Retinal pigment epithelial cell (primary cell): ENCODE results near the gene GPAT2.
"Not testable (repeated sequence)": the region's sequence is repeated elsewhere in the genome, so short reads cannot be mapped to it uniquely, and the experiment has no call there.

ENCODE experiments used
- DNase-seq: peaks from one replicate; pipeline ENCODE4 v3.0.0-alpha.2; 2010; ENCODE audit warnings: low read depth
- H3K4me3 ChIP-seq: 2 replicates; pipeline ENCODE4 v1.5.1; 2011; ENCODE audit warnings: mild to moderate bottlenecking, low read length, control low read depth, moderate library complexity
- TF ChIP-seq, protein P1 (sequence below): conservative IDR thresholded peaks from 2 replicates; pipeline ENCODE4 v1.5.1; 2011; ENCODE audit warnings: low read depth, low read length, control low read depth, inconsistent platforms

Gene GPAT2

DNA sequence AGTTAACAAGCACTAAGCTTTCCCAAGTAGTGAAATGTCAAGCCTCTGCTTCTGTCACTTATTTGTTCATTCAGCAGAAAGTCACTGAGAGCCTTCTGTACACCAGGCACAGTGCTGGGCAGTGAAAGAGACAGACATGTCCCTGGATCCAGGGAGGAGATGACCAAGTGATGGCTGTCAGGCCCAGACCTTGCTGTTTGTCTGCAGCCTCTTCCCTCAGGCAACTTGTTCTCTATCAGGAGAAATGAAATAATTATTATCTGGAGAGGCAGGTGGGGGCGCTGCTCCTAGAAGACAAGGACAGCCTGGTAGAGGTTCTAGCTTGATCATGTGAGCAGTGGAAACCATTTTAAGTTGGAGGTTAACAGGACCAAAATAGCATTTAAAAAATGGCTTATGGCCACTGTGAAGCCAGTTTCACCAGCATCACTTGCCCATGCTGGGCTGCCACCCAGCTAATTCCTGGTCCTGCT, 21.9 kb downstream of the GPAT2 start:
- DNase-seq, H3K4me3 ChIP-seq: not testable (repeated sequence)

DNA sequence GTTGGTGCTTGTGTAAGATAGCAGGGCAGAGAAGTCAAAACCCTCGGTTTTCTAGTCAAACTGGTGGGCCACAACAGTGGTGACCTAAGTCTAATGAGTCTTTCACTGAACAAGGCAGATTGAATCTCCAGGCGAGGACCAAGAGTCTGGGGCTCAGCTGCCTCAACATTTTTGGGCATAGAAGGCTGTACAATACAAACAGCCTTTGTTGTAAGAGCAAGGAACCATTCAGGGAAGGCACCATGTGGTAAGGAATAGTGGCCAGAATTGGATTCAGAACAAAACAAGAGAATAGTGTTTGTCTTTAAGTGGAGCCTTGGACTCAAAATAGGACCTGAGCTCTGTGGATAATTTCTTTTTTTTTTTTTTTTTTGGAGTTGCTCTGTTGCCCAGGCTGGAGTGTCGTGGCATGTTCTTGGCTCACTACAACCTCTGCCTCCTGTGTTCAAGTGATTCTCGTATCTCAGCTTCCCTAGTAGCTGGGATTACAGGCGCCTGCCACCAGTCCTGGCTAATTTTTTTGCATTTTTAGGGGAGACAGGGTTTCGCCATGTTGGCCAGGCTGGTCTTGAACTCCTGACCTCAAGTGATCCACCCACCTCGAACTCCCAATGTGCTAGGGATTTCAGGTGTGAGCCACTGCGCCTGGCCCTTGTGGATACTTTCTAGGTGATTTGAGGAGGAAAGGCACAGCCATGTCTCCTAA, 22.5 kb downstream of the GPAT2 start:
- H3K4me3 ChIP-seq: not testable (repeated sequence)

DNA sequence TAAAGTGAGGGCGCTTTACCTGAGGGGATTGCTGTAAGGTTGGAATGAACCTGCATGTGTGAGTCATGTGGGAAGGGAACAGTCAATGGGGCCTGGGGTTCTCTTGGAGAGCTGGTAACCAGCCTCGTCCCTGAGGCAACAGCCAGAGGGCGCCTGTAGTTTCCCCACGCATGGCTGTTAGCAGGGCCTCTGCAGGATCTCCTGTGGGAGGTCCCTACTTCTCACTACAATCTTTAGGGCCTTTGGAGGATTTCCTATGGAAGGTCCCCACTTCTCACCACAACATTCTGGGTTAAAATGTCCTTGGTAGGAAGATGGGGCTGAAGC, 23.6 kb downstream of the GPAT2 start:
- not testable (repeated sequence) for DNase-seq, H3K4me3 ChIP-seq
- TF ChIP-seq, protein P1, sequence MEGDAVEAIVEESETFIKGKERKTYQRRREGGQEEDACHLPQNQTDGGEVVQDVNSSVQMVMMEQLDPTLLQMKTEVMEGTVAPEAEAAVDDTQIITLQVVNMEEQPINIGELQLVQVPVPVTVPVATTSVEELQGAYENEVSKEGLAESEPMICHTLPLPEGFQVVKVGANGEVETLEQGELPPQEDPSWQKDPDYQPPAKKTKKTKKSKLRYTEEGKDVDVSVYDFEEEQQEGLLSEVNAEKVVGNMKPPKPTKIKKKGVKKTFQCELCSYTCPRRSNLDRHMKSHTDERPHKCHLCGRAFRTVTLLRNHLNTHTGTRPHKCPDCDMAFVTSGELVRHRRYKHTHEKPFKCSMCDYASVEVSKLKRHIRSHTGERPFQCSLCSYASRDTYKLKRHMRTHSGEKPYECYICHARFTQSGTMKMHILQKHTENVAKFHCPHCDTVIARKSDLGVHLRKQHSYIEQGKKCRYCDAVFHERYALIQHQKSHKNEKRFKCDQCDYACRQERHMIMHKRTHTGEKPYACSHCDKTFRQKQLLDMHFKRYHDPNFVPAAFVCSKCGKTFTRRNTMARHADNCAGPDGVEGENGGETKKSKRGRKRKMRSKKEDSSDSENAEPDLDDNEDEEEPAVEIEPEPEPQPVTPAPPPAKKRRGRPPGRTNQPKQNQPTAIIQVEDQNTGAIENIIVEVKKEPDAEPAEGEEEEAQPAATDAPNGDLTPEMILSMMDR: peak; percentile 39

More for the DNA sequence above, 22.5 kb downstream of the GPAT2 start:
- DNase-seq: not testable (repeated sequence)

DNA sequence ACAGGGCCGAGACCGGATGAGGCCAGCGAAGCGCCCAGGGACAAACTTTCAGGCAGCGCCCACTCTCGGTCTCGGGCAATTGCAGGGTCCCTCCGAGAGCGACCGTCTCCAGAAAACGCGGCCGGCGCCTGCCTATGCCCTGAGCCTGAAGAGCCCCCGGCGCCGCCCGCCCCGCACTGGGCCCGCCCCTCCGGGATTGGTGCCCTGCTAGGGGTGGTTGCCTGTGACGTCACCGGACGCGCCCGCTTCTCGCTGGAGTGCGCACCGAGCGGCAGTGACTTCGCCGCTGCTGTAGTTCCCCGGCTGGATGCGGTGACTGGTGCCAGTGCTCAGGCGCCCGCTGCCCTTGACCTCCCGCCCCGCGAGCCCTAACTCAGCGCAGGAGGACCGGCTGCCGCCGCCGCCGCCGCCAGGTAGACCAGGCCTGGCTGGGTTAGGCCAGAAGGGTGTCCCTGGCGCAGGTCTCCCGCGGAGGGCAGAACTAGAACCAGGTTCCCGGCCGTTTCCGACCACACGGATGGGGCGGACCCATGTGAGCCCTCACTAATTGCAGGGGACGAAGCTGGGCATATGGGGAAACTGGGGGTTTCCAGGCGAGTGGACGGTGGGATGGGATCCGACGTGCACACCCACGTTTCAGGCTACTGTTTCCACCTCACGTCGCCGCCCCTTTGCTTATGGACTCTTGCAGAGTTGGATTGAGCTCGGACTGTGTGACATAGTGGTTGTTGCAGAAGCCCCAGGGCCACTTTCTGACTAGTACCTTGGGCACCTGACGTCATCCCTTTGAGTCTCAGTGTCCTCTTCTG, 24.2 kb downstream of the GPAT2 start:
- peak overlapping the region; percentile 48 for H3K4me3 ChIP-seq
- peak; percentile 37 for DNase-seq

DNA sequence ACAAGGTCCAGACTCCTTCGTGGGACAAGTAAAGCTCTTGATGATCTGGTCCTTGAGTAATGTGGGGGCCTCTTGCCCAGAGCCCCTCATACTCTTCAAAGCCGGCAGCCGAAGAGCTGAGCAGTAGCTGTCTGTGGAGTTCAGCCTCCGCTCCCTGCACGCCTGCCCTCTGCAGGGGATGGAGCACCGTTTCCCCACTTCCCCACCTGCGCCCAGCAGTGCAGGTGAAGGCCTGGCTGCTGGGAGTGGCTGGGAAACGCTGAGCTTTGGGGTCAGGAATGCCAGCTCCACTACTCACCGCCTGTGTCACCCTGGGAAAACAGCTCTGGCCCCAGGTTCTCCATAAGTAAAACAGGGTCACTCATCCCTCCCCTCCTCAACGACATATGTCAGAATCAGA, 24.9 kb downstream of the GPAT2 start:
- DNase-seq: not testable (repeated sequence)
- H3K4me3 ChIP-seq: peak overlapping the region; percentile 48

DNA sequence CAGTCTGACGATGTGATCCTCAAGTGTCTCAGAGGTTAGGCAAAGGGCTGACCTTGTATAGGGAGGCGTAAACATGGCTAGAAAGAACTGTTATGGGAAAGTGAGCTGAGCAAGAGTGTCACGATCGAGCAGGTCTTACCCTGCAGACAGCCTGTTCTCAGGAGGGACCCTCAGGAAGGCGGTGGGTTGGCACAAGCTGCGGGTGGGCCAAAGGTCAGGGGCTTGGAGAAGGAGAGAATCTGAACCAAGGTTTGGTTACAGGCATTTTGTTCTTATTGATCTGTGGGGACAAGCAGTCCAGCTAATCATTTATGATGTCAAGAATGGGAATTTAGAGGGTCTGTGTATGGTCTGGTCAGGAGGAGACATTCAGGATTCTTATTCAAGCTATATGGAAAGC, 26.7 kb downstream of the GPAT2 start:
- not testable (repeated sequence) for H3K4me3 ChIP-seq, DNase-seq

DNA sequence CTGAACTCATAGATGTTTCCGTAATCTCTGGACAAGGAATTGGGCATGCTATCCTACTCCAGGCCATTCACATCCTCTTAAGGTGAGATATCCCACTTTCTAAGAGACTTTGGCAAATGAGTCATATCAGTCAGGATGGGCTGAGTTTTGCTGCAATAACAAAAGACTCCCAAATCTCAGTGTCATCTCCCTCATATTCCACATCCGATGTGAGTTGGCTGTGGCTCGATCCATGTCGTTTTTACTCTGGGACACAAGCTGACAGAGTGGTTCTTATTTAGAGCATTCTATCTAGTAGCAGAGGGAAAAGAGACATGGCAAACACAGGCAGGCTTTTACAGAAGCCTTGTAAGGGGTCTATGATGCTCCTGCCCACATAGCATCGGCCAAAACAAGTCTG, 28.5 kb downstream of the GPAT2 start:
- not testable (repeated sequence) for H3K4me3 ChIP-seq, DNase-seq

DNA sequence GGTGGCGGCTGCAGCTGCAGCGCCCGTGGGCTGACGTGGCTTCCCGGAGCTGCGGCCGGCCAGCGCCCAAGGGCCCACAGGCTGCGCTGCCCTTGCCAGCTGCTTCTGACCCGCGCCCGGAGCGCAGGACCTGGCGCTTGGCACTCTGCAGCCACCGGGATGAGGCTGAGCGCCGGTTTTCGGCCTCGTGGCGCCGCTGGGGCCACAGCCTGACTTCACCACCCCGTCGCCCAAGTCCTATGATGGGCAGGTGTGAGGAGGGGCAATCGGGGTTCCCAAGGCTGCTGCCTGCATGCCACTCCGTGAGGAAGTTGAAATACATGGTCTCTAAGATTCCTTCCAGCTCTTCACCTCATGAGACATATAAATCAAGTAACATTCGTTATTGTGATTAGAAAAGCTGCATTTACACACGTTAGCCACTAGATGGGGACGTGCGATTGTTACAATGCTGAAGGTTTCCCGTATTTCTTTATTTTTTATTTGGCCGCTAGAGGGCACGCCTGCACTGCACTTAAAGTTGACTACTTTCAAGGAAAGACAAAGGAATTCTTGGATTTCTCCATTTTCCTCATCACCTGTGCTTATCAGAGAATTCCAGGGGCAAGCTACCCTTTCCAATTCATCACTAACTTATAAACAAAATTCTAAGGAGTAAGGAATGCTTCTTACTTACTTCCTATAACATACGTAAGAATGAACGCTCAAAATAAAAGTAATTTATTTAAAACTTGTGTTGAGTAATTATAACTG, 42.0 kb downstream of the GPAT2 start:
- H3K4me3 ChIP-seq: peak overlapping the region; percentile 55
- TF ChIP-seq, protein P1: peak; percentile 67
- DNase-seq: peak; percentile 22

DNA sequence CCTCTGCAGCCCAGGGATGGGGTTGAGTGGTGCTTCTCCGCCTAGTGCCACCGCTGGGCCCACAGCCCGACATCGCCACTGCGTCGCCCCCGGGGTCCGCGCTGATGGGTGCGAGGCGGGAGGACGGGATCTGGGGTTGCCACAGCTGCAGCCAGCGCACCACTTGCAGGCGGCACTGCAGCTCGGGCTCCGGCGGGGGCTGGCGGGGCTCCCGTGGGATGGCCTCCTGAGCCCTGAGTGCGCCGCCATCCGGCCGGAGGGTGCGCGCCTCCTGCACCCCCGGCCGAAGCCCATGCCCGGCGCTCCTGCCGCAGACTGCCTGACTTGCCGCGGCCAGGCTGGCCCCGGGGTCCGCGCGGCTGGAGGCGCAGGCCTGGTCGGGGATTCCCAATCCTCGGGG, 42.6 kb downstream of the GPAT2 start:
- not testable (repeated sequence) for DNase-seq
- peak overlapping the region; percentile 55 for H3K4me3 ChIP-seq

DNA sequence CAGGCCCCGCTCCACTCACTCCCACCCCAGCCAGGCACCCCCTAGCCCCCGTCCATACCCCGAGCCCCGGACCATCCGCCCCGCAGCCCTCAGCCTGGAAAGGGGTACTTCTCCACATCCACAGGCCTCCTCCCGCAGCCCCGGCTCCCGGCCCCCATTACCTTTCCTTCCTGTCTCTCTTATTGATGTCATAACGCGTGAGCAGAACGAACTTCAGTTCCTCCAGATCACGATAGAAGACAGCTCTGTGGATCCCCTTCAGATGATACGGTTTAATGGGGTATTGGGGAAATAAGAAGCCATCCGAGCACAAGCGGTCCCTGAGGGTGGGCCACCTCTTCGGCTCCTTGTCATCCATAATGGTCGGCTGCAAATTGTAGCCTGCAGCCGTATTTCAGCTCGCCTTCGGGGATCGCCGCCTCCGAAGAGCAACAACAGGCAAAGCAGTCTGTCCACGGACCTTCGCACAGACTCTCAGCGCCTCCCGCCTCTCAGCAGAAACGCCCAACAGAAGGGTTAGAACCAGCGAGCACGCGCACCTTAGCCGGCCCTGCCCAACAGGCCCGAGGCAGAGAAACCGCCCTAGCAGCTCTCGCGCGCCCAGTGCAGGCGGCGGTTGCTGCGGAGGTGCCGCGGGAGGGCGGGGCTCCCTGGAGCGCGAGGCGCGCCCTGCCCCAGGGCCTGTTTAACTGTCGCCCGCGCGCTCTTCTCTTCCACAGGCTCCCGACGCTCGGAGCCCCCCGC, 43.2 kb downstream of the GPAT2 start, which contains the start of gene ANKRD36C:
ANKRD36C (minus strand) TSS at position 474 of the 744 bp plus-strand sequence; CDS start at position 358, 116 bp downstream.
- peak within 1 kb of the TSS; percentile 81 for H3K4me3 ChIP-seq
- not testable (repeated sequence) for DNase-seq

DNA sequence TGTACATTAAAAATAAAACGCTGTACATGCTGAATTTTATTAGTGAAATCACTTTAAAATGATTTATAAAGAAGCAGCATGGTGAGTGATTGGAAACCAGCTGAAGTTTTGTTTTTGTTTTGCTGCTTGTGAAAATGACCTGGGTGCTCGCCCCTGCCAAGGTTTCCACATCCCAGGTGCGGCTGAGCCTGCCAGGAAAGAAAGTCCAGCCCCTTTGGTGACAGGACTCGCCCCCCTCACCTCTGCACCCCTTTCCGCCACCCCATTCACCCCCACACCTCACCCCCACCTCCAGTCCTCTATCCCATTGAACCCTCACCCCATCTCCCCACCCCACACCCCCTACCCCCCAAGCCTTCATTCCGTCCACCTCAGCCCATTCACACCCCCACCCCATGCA, 43.8 kb downstream of the GPAT2 start:
- DNase-seq: not testable (repeated sequence)
- H3K4me3 ChIP-seq: peak overlapping the region; percentile 37
